Neutrophil (primary cell): Measurements from ENCODE around the gene MTCH2.

ENCODE experiments used
- H3K27ac ChIP-seq: fragments of 200-600 bp; sonication (generic); 2 replicates; pipeline ENCODE4 v1.5.1; 2016; ENCODE audit warnings: mild to moderate bottlenecking, moderate library complexity
- H3K27me3 ChIP-seq: fragments of 200-600 bp; sonication (generic); 2 replicates; pipeline ENCODE4 v1.6.0; 2016; ENCODE audit warnings: mild to moderate bottlenecking
- H3K36me3 ChIP-seq: fragments of 200-600 bp; sonication (generic); 2 replicates; pipeline ENCODE4 v1.5.1; 2017
- H3K4me1 ChIP-seq, 2 experiments: fragments of 200-600 bp in 1 of 2; sonication (generic) in 1 of 2; 1 replicate in 1 of 2; 2 replicates in 1 of 2; pipeline versions ENCODE4 v1.5.1 to v1.6.1; 2013 to 2016; ENCODE audit warnings: low read depth in 1 of 2, low read length in 1 of 2, mild to moderate bottlenecking in 1 of 2, moderate library complexity in 1 of 2; ENCODE audit not compliant: control insufficient read depth in 1 of 2, insufficient read depth in 1 of 2
- H3K4me3 ChIP-seq, 2 experiments: fragments of 200-600 bp in 1 of 2; sonication (generic) in 1 of 2; 1 replicate in 1 of 2; 2 replicates in 1 of 2; pipeline ENCODE4 v1.5.1; 2013 to 2016; ENCODE audit warnings: low read depth in 1 of 2, low read length in 1 of 2, mild to moderate bottlenecking in 1 of 2, moderate library complexity in 1 of 2
- H3K9me3 ChIP-seq: fragments of 200-600 bp; sonication (generic); 2 replicates; pipeline ENCODE4 v1.5.1; 2016
- CTCF ChIP-seq: fragments of 200-600 bp; sonication (generic); IDR thresholded peaks from 2 replicates; pipeline ENCODE4 v1.5.1; 2016; ENCODE audit warnings: antibody characterized with exemption

MTCH2 gene

DNA sequence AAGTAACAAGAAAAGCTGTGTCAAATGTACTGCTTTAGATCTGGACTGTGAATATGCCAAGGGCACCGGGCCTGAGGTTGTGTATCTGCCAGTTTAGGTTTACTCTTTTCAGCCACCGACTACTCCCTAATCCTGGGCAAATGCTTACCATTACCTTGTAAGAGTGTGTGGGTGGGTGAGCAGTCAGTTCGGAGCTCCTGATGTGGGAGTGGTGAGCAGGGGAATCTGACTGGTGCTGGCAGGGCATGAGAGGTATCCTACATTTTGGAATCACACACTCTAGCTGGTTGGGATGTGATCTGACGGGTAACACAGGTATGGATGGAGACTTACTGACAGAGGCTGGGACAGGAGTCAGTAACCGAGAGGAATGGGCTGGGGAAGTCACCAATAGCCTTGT lies 58.5 kb downstream of the MTCH2 start:
- H3K27me3 ChIP-seq, result no peaks in the 10 kb centered on the region
- no peaks in the 10 kb centered on the region for H3K9me3 ChIP-seq
- H3K27ac ChIP-seq, result no peak overlapping the region
- no peak overlapping the region for H3K4me3 ChIP-seq
- H3K36me3 ChIP-seq, result peaks cover 46% of the 10 kb centered on the region
- TF ChIP-seq CTCF, result no peak
- peaks cover 17 to 21% of the 10 kb centered on the region in 2 experiments for H3K4me1 ChIP-seq

- H3K27me3 ChIP-seq, result no peaks in the 10 kb centered on the region
- H3K4me3 ChIP-seq, result peak within 1 kb of the TSS; percentile 84 to 91
- H3K36me3 ChIP-seq, result peaks cover 62% of the 10 kb centered on the region
- no peak for TF ChIP-seq CTCF
- peak within 1 kb of the TSS; percentile 86 for H3K27ac ChIP-seq
- H3K4me1 ChIP-seq, result peaks cover 21 to 23% of the 10 kb centered on the region in 2 experiments
- no peaks in the 10 kb centered on the region for H3K9me3 ChIP-seq
Measured at GRCh38 chr11:47578524-47579494, 63.5 kb downstream of the MTCH2 start, which contains the start of the genes KBTBD4 and NDUFS3. TSS of gene KBTBD4 (minus strand) at chr11:47578970. CDS start at chr11:47578951, 19 bp downstream. TSS of gene NDUFS3 (plus strand) at chr11:47579074. CDS start at chr11:47579092, 18 bp downstream.

DNA sequence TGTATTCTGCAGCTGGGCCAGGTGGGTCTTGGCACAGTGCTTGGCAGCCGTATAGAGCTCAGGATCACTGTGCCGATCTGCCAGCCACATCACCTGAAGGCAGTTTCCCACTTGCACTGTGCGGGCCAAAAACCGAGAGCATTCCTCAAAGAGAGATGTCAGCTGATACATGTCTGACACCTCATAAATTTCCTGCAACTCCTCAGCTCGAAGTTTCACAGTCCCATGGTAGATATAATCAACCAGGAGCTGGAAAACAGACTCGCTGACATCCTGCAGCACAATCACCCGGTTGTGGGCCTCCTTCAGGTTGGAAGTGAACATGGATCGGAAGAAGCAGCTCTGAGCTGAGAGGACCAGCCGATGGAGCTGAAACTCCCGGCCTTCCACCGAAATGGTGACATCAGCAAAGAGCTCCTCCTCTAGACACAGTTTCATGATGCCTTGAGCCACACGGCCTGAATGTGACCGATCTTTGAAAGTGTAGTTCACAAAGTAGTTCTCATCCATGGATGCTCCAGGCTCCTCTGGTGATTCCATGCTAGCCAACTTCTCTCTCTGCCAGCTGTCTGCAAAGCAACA lies 64.8 kb downstream of the MTCH2 start:
- H3K36me3 ChIP-seq, result peaks cover 62% of the 10 kb centered on the region
- H3K27ac ChIP-seq, result no peak overlapping the region
- TF ChIP-seq CTCF, result no peak
- peak overlapping the region; percentile 84 to 91 for H3K4me3 ChIP-seq
- no peaks in the 10 kb centered on the region for H3K27me3 ChIP-seq
- H3K9me3 ChIP-seq, result no peaks in the 10 kb centered on the region
- H3K4me1 ChIP-seq, result peaks cover 21 to 23% of the 10 kb centered on the region in 2 experiments

GRCh38 chr11:47573321-47573720 lies 69.0 kb downstream of the MTCH2 start:
- Histone ChIP-seq H3K36me3 (peaks cover 58% of the 10 kb centered on the region), H3K4me1 (peaks cover 8 to 13% of the 10 kb centered on the region in 2 experiments), H3K27me3 (no peaks in the 10 kb centered on the region), H3K9me3 (no peaks in the 10 kb centered on the region), H3K27ac (no peak overlapping the region), H3K4me3 (no peak overlapping the region)
- no peak for TF ChIP-seq CTCF

GRCh38 chr11:47572715-47573255 lies 69.6 kb downstream of the MTCH2 start:
- Histone ChIP-seq H3K4me1 (peaks cover 2 to 8% of the 10 kb centered on the region in 2 experiments), H3K9me3 (no peaks in the 10 kb centered on the region), H3K27ac (no peak overlapping the region), H3K4me3 (no peak overlapping the region), H3K27me3 (no peaks in the 10 kb centered on the region), H3K36me3 (peaks cover 58% of the 10 kb centered on the region)
- no peak for TF ChIP-seq CTCF
